ENCODE measurements around the gene PIK3C3.

DNA sequence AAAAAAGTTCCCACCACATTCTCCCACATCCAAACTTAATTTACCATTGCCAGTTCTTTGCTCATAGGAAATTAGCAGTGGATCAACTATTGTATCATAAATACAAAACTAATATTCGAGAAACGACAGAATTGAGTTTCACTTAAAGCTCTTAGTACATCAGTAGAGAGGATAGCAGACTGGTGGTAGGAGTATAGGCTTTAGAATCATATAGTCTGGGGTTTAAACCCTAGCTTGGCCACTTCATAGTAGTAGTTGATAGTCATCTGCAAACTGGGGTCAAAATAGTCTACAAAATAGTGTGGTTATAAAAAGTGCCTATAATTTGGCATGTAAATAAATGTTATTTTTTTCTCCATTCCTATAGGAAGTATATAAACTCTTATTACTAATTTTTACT, 30.9 kb downstream of the PIK3C3 start:
- TF ChIP-seq POLR2A (IDR thresholded peaks at IDR 0.05; ENCODE audit: low read length) (no peak), GATA1 (IDR thresholded peaks at IDR 0.05; ENCODE audit: low read depth, low read length) (no peak)

Measured in erythroblast (primary cell).